Stimulated activated CD4-positive, alpha-beta T cell treated with anti-CD3 and anti-CD28 coated beads, Interleukin-15, amount 100 ng/mL, for 24 hours (primary cell): Measurements from ENCODE around the gene PEX11A.

Source experiments
- DNase-seq: peaks from one replicate; pipeline ENCODE4 v3.0.0-alpha.2; 2020

Gene PEX11A

DNA sequence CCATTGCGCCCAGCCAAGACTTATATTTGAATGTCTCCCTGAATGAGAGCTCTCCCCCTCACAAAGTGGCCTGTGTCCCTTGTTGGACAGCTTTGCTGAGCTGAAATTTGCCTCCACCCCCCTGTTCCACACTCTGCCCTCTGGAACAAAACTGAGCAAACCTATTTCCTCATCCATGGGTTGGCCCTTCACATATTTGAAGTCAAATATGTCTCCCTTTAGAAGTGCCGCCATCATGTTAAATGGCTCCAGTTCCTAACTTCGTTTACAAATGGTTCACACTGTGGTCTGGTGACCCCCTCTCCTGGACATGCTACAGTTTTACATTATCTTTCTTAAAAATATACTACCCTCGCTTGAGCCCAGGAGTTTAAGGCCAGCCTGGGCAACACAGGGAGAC is 16.0 kb downstream of the PEX11A start:
- DNase-seq, result no peak

DNA sequence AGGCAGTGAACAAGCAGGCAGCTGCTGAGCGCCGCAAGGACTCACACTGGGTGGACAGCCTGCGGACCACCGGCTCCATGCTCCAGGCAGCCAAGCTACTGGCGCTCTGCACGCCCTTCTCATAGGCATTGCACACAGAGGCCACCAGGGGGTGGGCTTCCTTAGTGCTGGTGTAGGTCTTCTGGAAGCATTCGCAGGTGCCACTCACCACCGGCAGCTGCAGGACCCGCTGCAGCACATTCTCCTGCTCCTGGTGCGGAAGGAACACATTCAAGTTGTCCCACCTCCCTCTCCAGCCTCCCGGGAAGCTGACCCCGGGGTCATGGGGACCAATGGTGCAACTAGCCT is 17.4 kb downstream of the PEX11A start:
- DNase-seq, result peak; percentile 40

DNA sequence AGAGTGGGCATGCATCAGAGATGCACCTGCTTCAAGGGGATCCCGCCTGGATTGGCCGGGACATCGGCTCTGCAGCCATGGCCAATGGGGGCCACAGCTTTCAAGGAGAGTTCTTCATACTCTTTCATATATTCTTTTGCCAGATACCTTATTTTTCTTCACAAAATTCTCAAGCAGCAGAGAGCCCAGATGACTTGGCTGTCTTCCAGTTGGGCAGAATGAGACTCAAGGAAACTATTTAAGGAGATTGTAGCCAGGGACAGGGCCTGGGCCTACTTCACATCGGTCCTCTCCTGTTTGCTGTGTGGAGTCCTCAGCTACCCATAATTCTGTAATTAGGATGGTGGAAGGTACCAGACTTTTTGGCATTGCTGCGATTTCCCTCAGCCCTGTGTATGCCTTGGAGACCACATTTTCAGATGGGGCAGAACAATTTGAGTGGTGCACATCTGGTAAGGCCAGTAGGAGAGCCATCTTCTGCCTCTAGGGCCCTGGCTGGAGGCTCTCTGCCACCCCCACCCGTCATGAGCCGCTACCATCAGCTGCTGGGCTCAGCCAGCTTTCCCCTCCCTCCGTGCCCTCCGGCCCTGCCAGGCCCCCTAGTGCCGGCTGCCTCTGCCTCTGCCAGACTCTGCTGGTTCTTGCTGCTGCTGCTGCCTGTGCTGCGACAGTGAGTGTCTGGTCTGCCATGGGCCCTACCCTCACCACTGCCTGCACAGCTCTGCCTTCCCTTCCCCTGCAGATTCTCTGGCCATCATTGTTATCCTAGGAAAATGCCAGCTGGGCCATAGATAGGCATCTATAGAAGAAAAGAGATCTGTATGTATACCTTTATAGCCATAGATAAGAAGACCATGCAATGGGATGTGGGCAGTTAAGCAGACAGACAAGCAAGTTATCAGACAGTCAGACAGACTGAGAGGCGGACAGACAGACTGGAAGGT is 18.1 kb downstream of the PEX11A start:
- no peak for DNase-seq

DNA sequence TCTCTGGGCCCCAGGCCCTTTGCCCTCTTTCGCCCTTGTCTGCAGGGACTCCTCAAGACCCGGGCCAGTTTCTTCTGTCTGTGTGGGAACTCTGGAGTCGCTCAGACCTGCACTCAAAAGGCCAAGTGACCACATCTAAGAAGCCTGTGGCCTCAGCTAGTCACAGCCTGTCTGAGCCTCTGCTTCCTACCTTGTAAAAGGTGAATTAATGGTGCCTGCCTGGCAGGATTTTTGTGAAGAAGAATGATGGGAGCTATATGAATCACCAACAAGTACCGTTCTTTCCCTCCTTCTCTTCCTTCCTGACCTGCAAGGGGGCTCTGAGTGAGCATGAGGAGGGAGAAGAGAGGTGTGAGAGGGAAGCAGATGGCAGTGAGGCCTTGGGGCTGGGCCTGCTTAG is 18.9 kb downstream of the PEX11A start:
- DNase-seq, result no peak

DNA sequence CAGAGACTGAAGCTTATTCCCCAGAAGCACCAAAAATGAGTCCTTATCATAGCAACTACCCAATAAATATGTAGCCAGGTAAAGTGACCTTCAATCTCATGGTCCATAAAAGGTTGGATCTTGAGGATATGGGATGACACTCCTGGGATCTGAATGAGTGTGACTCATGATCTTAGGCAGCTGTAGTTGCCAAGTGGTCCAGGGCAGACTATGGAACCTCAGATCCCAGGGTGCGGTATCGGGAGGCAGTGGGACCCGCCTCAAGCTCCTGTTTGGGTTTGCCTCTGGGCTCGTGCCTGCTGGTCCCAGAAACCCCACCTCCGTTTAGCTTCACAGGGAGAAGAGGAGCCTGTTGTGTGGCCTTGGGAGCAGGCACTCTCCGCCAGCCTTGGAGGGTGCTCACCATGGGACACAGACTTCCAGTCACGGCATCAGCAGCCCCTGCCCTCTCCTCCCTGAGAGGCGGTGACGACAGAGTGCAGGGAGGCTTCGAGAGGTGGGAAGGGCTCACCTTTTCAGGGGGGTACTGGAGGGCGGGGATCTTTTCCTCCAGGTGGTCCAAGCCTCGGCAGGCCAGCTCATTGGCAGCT is 19.5 kb downstream of the PEX11A start:
- DNase-seq, result no peak

DNA sequence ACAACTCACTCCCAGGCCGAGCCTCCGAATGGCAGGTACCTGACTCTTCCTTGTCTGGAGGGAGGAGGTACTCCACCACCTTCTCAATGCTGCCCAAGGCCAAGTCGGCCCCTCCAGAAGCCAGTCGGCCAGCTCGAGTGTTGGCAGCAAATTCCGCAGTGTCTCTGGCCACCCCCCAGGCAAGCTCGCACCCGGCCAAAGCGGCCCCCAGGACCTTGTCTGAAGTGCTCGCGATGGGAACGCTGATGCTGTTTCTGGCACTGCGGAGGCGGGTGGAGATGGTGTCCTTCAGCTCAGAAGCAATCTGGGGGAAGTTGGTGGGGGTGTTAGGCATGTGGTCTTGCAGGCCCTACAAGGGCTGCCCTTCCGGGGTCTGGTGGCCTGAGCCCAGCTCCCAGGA is 20.6 kb downstream of the PEX11A start:
- no peak for DNase-seq

DNA sequence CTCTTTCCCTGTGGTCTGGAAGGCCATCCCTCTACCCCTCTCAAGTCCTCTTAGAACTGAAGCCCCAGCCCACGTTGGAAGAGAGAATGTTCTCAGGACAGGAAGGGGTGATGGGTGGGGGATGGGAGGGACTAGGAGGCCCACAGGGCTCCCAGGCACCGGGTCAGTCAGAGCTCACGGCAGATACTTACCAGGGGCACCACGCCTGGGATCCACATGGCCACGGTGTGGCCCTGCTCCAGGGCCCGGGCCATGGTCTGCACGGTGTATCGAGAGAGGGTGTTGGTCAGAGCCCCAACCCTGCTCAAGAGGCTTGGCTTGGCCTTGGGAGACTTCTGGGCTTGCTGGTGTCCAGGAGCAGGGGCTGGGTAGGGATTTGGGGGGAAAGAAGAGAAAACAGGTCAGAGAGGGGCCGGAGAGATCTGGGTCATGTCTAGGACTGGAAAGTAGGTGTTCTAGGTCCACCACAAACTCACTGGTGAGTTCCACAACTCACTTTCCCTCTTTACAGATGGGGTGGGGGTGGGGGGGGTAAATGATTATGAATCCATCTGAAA is 21.2 kb downstream of the PEX11A start:
- no peak for DNase-seq

DNA sequence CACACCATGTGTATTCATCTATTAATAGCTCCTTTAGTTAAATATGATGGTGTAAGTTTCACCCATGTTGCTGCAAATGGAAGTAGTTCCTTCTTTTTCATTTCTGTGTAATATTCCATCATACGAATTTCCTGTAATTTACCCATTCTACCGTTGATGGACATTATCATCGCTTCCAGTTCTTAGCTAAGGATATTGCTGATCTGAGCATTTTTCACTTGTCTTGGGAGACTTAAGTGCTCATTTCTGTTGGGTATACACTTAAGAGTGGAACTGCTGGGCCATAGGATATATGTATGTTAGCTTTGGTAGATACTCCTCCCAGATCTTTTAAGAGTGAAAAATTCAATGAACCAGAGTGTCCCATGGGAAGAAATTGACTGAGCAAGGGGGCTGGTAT is 22.4 kb downstream of the PEX11A start:
- DNase-seq, result no peak

DNA sequence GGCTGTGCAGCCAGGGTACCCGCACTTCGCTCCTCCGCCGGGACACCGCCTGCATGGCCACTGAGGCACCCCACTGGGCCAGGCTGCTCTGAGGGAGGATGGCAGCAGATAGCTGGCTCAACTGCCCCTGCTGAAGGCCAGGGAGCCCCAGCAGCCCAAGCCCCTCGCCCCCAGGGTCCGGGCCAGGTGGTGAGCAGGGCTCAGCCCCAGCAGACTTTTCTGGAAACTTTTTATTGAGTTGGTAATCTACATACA is 22.9 kb downstream of the PEX11A start:
- no peak for DNase-seq

DNA sequence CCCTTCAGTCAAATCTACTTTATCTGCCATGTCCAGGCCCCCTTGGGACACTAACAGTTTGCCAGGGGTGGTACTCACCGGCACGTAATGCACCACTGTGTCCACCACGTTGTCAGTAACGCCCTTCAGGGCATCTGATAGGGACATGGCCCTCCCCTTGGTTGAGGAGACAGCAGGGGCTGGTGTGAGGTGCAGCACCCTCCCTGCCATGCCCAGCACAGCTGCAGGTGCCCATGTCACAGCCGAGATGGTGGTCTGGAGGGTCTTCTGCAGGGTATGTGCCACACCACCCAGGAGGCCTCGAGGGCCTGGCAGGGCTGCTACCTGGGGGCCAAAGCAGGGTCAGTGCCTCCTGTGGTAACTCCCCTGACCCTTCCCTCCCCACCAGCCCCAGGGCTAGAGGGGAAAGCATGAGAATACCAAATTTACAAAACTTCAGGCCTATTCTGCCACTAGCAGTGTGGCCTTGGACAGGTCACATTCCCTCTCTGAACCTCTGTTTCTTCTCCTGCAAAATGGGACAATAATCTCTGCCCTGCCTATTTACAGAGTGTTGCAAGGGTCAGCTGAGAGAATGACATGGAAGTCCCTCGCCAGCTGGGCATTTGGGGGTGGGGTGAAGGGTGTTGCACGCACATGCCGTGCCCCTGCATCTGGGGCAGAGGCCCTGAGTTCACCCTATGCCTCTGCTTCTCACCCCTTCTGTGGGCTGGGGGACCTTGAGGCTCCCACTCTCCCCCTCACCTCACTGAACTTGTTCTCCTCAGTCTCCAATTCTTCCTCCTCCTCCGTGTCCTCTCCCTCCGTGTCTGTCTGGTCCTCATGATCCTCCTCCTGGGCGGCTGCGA is 23.5 kb downstream of the PEX11A start:
- DNase-seq, result no peak

DNA sequence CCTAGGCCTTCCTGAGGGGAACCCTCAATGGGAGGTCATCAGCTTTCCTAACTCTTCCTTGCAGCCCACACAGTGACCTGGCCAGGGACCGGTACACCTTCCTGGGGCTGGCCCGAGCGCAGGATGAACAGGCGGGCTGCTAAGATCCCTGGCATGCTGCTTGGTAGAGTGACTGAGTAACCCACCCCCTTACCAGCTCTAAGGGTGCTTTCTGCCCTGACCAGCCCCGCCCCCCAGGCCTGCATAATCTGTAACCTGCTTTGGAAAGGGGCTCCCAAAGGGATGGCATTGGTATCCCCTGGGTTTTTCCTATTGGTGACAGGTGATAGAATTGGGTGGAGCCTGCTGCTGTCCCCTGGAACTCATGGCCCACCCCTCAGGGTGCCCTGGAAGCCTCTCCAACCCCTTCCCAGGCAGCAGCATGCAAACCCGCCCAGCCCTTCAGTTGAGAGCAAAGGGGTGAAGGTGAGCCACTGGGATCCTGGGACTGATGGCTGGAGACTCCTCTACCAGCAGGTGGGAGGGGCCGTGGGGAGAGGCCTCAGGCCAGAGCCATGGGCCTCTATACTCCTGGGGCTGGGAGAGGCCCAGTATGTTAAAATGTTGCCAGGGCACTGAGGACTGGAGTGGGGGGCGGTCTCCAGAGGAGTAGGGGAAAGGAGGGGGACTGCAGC is 24.2 kb downstream of the PEX11A start:
- DNase-seq, result no peak

DNA sequence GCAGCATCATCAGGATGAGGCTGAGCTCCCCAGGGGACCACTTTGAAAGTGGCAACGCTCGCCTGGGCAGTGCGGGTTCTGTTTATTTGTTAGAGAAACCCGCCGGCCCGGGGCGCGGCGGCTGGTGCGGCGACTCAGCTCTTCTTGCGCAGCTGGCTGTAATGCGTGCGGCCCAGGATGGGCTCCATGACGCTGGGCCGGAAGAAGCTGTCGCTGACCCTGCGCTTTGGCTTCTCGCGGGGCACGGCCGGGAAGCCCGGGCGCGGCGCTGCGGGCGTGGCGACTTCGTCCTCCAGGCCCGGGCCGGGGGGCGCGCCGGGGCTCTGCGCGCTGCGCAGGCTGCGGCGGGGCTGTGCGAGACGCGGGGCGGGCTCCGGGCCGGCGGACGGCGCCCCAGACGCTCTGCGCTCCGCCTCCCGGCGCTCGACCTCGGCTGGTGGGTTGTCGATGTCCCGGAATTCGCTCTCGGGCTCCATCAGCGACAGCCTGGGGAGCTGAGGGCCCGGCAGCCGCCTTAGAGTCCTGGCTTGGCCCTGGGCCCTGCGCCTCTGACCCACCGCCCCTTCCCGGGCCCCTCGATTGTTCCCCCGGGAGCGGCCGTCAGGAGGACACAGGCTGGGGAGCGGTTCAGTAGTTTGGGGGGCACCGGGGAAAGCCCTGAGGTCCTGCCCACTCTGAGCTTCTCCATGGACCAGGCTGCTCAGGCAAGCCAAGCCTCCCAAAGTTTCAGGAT is 24.9 kb downstream of the PEX11A start:
- peak; percentile 38 for DNase-seq

DNA sequence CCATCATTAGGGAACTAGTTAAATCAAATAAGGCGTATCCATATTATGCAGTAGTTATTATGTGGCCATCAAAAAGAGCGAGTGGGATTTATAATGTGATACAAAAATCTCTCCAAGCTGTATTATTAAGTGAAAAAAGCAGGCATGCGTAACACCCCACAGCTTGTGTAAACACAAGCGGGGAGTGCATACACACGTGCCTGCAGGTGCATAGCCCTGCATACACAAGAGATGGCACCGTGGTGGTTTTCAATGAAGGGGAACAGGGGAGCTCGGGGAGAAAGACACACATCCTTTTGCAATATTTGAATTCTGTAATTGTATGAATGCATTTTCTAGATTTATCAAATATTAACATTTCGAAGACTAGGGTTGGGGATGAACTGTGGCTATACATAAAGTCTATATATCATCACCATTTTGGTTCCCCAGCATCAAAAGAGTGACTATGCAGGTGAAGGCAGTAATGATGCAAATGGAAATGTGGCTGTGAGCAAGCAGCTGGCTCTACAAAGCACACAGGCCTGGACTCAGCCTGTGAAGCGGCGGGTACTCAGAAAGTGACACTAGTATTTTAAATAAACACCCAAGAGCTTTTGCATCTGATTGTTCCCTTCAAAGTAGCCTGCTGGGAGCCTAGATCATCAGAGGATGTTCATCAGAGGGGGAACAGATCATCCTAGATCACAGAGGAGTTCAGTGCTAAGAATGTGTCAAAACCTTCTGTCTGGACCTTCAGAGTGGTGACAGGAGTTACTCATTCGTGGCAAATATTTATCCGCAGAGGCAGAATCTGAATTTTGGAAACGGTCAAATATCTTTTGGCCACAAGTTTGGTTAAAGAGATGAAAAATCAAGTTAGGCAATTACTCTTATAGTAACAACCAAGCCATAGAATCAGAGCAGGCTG is 25.9 kb downstream of the PEX11A start:
- no peak for DNase-seq

DNA sequence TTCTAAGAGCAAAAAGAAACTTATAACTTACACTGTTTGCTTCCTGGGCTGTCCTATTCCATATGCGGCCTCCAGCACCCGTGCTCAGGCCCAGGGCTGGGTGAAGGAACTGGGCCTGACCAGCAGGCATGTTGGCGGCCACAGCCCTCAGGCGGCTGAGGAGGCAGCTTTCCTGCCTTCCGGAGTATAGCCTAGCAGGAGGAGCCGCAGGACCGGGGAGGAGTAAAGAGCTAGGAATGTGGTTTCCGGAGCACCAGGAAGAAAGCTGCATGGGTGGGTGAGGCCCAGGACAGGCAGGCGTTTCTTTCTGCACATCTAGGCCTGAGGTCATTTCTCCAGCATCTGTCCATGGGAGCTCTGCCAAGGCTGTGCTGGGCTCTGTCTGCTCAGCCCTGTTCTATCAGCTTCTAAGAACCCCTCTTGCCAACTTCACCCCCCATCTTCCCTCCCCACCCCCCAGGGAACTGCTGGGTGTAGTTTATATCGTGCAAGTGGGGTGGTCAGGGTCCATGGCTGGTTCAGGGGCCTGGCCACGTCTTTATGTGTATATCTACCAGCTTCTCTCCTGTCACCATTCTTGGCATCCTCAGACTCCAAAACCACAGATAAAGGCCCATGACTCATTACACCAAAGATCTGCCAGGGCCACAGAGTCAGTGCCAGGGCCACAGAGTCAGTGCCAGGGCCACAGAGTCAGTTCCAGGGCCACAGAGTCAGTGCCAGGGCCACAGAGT is 27.5 kb downstream of the PEX11A start:
- DNase-seq, result no peak

DNA sequence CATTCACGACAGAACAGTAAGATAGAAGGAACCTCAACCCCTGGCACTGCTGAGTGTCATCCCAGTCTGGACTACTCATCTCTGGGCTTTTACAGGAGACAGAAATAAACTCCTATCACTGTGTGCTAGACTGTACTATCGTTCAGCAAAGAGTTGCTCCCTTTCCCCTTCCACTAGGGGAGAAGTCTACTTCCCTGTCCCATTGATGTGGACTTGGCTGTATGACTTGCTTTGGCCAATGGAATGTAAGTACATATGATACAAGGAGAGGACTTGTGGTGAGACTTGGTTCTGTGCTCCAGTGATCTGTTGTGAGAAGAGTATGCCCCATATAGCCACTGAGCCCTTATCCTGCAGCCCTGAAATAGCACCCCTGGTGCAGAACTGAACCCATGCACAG is 30.0 kb downstream of the PEX11A start:
- DNase-seq, result no peak

DNA sequence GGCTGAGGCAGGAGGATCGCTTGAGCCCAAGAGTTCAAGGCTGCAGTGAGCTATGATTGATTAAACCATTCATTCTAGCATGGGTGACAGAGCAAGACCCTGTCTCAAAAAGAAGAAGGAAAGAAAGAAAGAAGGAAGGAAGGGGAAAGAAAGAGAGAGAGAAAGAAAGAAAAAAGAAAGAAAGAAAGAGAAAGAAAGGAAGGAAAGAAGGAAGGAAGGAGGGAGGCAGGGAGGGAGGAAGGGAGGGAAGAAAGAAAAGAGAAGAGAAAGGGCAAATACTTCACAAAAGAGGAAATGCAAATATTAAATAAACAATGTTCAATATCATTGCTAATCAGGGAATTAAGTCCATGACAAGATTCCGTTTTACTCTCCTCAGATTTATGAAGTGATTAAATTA is 31.3 kb downstream of the PEX11A start:
- no peak for DNase-seq

DNA sequence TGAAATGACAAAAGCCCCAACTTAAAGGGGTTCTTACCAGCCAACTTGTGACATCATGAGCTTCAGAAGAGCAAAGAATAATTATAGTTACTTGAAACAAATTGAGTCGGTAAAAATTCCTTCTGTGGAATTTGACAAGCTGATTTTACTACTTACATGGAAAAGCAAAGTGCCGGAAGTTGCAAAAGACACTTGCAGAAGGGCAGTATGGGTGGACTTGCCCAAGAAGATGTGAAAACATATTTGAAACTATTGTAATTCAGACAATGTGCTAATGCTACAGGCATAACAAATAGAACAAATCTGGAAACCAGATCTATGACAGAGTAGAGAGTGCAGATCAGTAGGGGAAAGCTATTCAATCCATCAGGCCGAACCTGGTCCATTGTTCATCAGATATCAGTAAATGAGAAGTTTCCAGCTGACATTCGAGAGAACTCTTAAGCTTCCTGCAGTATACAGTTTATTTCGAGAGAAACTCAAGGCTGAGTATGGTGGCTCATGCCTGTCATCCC is 32.8 kb downstream of the PEX11A start:
- no peak for DNase-seq

DNA sequence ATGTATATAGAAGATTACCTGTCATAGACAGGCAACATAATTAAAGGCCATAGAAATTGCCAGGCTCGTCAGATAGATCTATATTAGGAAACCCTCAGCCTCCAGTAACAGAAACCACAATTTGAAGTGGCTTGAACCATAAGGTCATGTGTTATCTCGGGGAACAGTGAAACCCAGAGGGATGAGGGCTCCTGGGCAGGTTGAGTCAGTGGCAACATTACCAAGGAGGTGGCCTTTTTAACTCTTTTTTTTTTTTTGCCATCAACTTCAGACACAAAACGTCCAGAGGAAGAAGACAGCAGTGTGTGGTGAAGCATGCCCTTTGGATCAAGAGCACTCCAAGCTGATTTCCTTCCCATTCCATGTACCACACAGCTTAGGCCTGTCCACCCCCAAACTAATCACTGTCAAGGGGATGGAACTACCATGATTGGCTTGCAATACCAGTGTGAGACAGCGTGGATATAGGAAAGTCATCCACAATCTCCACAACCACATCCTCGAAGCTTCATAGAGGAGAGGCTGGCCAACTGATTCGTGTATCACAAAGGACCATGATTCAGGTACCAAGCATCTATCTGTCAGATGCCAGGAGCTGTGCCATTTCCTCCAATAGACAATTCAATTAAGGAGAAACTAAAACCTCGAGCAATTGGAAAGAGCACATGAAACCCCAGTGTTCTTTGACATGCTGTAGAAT is 34.3 kb downstream of the PEX11A start:
- DNase-seq, result no peak
